Smooth muscle cell (in vitro differentiated cells): ENCODE results near the gene ATG16L2. TPM values are rescaled to one million over a fixed set of nuclear protein-coding genes. Genes with fewer than 3 reads are reported as not detected.
A peak's percentile ranks its signal among the peaks of the same experiment; 100 is the strongest.

Source experiments
- DNase-seq: peaks from one replicate; lab custom pipeline; 2025; ENCODE audit not compliant: unreplicated experiment; lab: John Stamatoyannopoulos, UW
- H2AFZ ChIP-seq: fragments of 200-600 bp; sonication (generic); 2 replicates; pipeline ENCODE4 v1.6.0; 2016; ENCODE audit warnings: antibody characterized with exemption, low read depth, mild to moderate bottlenecking
- H3F3A ChIP-seq: fragments of 200-600 bp; sonication (generic); 2 replicates; pipeline ENCODE4 v1.6.0; 2017; ENCODE audit warnings: antibody characterized with exemption, low read depth
- H3K27ac ChIP-seq: fragments of 200-600 bp; sonication (generic); 2 replicates; pipeline ENCODE4 v1.5.1; 2016; ENCODE audit warnings: low read depth, mild to moderate bottlenecking
- H3K27me3 ChIP-seq: fragments of 200-600 bp; sonication (generic); 2 replicates; pipeline ENCODE4 v1.6.1; 2016; ENCODE audit warnings: low read depth, mild to moderate bottlenecking
- H3K36me3 ChIP-seq: fragments of 200-600 bp; sonication (generic); 2 replicates; pipeline ENCODE4 v1.5.1; 2016; ENCODE audit warnings: low read depth
- H3K4me1 ChIP-seq: fragments of 200-600 bp; sonication (generic); 2 replicates; pipeline ENCODE4 v1.5.1; 2016; ENCODE audit warnings: low read depth
- H3K4me2 ChIP-seq: fragments of 200-600 bp; sonication (generic); 2 replicates; pipeline ENCODE4 v1.6.0; 2016; ENCODE audit warnings: mild to moderate bottlenecking
- H3K4me3 ChIP-seq: fragments of 200-600 bp; sonication (generic); 2 replicates; pipeline ENCODE4 v1.5.1; 2016; ENCODE audit warnings: mild to moderate bottlenecking
- H3K79me2 ChIP-seq: fragments of 200-600 bp; sonication (generic); 2 replicates; pipeline ENCODE4 v1.6.0; 2016; ENCODE audit warnings: low read depth, mild to moderate bottlenecking
- H3K9ac ChIP-seq: fragments of 200-600 bp; sonication (generic); 2 replicates; pipeline ENCODE4 v1.6.0; 2016; ENCODE audit warnings: low read depth
- H3K9me3 ChIP-seq: fragments of 200-600 bp; sonication (generic); replicated peaks from 2 replicates; pipeline ENCODE4 v1.5.1; 2016; ENCODE audit warnings: low read depth
- H4K20me1 ChIP-seq: fragments of 200-600 bp; sonication (generic); 2 replicates; pipeline ENCODE4 v1.6.0; 2016; ENCODE audit warnings: low read depth
- CTCF ChIP-seq: fragments of 200-600 bp; sonication (generic); IDR thresholded peaks from 2 replicates; pipeline ENCODE4 v1.5.1; 2017; ENCODE audit warnings: borderline replicate concordance, mild to moderate bottlenecking, antibody characterized with exemption; ENCODE audit not compliant: insufficient read depth, poor library complexity, severe bottlenecking
- WGBS: methylation state at CpG from one replicate; pipeline ENCODE4 v1.1.7; 2016; ENCODE audit warnings: low lambda C conversion rate; 5-methylcytosine and 5-hydroxymethylcytosine counted together
- polyA plus RNA-seq: library from polyadenylated mRNA; unstranded; fragments of >200 nt; fragmentation: Nextera tagmentation; extraction: Ambion mirVana; gene quantifications from 2 replicates; pipeline ENCODE4 v1.2.1, GENCODE V29; 2016
- total RNA-seq: library from RNA; depleted of rRNA; stranded (reverse); fragments of >200 nt; gene quantifications from 2 replicates; pipeline ENCODE4 v1.2.3, GENCODE V29; 2014

ATG16L2 gene
- total and polyA plus RNA-seq, 2 experiments from 2014 or later, result 7.4 to 9.3 TPM

- no peak for DNase-seq
- Histone ChIP-seq H3K27me3 (no peaks in the 10 kb centered on the region), H4K20me1 (peaks cover 19% of the 10 kb centered on the region), H2AFZ (no peak overlapping the region), H3K4me3 (no peak overlapping the region), H3K79me2 (peaks cover 29% of the 10 kb centered on the region), H3K9me3 (no peaks in the 10 kb centered on the region), H3K4me2 (peak overlapping the region; percentile 49), H3F3A (peaks cover 18% of the 10 kb centered on the region), H3K9ac (no peak overlapping the region), H3K36me3 (no peaks in the 10 kb centered on the region), H3K4me1 (peaks cover 19% of the 10 kb centered on the region), H3K27ac (peak overlapping the region; percentile 97)
- 4% methylated on average over 4 of the region's 4 CpGs for WGBS
- no peak for TF ChIP-seq CTCF
These were observed 42.7 kb upstream of the ATG16L2 start for GRCh38 chr11:72771507-72771906.

- no peaks in the 10 kb centered on the region for H3K36me3 ChIP-seq
- no peak for DNase-seq
- H3K27ac ChIP-seq, result peak overlapping the region; percentile 97
- TF ChIP-seq CTCF, result no peak
- no peaks in the 10 kb centered on the region for H3K9me3 ChIP-seq
- H3K4me3 ChIP-seq, result no peak overlapping the region
- H2AFZ ChIP-seq, result no peak overlapping the region
- peak overlapping the region; percentile 49 for H3K4me2 ChIP-seq
- H3K27me3 ChIP-seq, result no peaks in the 10 kb centered on the region
- WGBS, result 91% methylated on average over 10 of the region's 12 CpGs
- peaks cover 19% of the 10 kb centered on the region for H4K20me1 ChIP-seq
- peak overlapping the region; percentile 48 for H3K9ac ChIP-seq
- peaks cover 19% of the 10 kb centered on the region for H3K4me1 ChIP-seq
- H3K79me2 ChIP-seq, result peaks cover 29% of the 10 kb centered on the region
- H3F3A ChIP-seq, result peaks cover 18% of the 10 kb centered on the region
These were observed 42.2 kb upstream of the ATG16L2 start for GRCh38 chr11:72772059-72772458.

- H4K20me1 ChIP-seq, result peaks cover 18% of the 10 kb centered on the region
- 4% methylated on average over 4 of the region's 5 CpGs for WGBS
- peaks cover 21% of the 10 kb centered on the region for H3K79me2 ChIP-seq
- DNase-seq, result peak; percentile 49
- H3K36me3 ChIP-seq, result no peaks in the 10 kb centered on the region
- no peaks in the 10 kb centered on the region for H3K9me3 ChIP-seq
- peaks cover 19% of the 10 kb centered on the region for H3K4me1 ChIP-seq
- peak overlapping the region; percentile 48 for H3K9ac ChIP-seq
- no peaks in the 10 kb centered on the region for H3K27me3 ChIP-seq
- peak overlapping the region; percentile 97 for H3K27ac ChIP-seq
- no peak overlapping the region for H3K4me3 ChIP-seq
- peaks cover 18% of the 10 kb centered on the region for H3F3A ChIP-seq
- no peak overlapping the region for H2AFZ ChIP-seq
- H3K4me2 ChIP-seq, result peak overlapping the region; percentile 49
- no peak for TF ChIP-seq CTCF
These were observed 40.9 kb upstream of the ATG16L2 start for GRCh38 chr11:72773291-72773690.

- Histone ChIP-seq H3F3A (peaks cover 18% of the 10 kb centered on the region), H3K9me3 (no peaks in the 10 kb centered on the region), H4K20me1 (peaks cover 14% of the 10 kb centered on the region), H3K27me3 (no peaks in the 10 kb centered on the region), H3K9ac (peak overlapping the region; percentile 47), H3K4me2 (peak overlapping the region; percentile 4), H3K36me3 (no peaks in the 10 kb centered on the region), H3K79me2 (peaks cover 21% of the 10 kb centered on the region), H3K4me3 (no peak overlapping the region), H2AFZ (no peak overlapping the region), H3K27ac (peak overlapping the region; percentile 97), H3K4me1 (peaks cover 19% of the 10 kb centered on the region)
- 15% methylated on average over 6 of the region's 6 CpGs for WGBS
- no peak for DNase-seq
- no peak for TF ChIP-seq CTCF
These were observed 40.5 kb upstream of the ATG16L2 start for GRCh38 chr11:72773696-72774095.
